Posterior vena cava (tissue), 2 donors: ENCODE results near the gene OSBPL1A. TPM values are rescaled to one million over a fixed set of nuclear protein-coding genes. Genes with fewer than 3 reads are reported as not detected.

ENCODE experiments used
- DNase-seq: peaks from one replicate; pipeline ENCODE4 v3.0.0-alpha.2; 2020; ENCODE audit warnings: low spot score
- intact Hi-C, 2 donors: fragments of 100-400 bp; cut with DNase I; formaldehyde crosslinking; loops; one replicate each; pipeline versions ENCODE4 v1.14.1 to v1.14.2; 2022 to 2023
- total RNA-seq, 2 donors: library from RNA; stranded (reverse); fragmentation: NEBNext Ultra II Directional; extraction: Animal tissue kit (Norgen Biotek cat#: 25700); gene quantifications; one replicate each; pipeline ENCODE4 v1.2.1, GENCODE V29; 2021
- donor health status: DM: yes; HTN: yes; CAD: no.
- donor health status: DM: yes; HTN: yes; CAD: no.

Gene OSBPL1A
- total RNA-seq, 2 donors from 2014 or later = 51.0 to 57.3 TPM

DNA sequence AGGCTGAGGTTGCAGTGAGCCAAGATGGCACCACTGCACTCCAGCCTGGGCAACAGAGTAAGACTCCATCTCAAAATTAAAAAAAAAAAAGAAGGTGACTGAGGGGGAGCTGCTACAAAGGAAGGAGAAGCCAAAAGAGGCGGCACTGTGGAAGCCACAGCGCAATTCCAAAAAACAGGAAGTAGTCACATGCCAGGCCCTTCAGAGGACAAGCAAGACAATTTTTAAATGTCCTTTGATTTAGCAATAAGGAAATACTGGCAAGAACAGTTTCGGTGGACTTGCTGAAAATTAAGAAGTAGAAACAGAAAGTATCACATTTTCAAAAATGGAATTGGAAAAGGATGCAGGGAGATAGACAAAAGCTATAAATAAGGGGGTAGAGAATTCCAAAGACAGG, 122.8 kb downstream of the OSBPL1A start:
- DNase-seq = no peak
- intact Hi-C loops = loop anchor here in 1 of 2 donors (5.0 to 10.0 kb wide), 2 partner anchors 58 to 90 kb away; no protein-coding TSS in a partner anchor

DNA sequence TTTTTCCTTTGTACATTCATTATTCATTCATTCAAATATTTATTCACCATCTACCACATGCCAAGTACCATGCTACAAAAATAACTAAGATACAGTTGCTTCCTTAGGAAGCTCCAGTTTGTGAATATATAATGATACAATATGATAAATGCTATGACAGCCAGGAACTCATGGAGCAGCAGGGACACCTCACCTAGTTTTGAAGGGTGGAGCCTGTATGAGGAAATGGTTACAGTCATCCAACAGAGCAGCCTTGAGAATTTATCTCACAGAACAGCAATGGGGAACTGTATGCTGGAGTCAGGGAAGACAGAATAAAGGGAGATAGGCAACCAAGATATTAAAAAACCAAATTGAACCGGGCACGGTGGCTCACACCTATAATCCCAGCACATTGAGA, 124.0 kb downstream of the OSBPL1A start:
- intact Hi-C loops = loop anchor here in 1 of 2 donors (5.0 to 10.0 kb wide), 2 partner anchors 56 to 89 kb away; no protein-coding TSS in a partner anchor
- no peak for DNase-seq

GRCh38 chr18:24272229-24272525, 125.4 kb downstream of the OSBPL1A start:
- no peak for DNase-seq
- intact Hi-C loops = loop anchor here in 1 of 2 donors (5.0 to 10.0 kb wide), 2 partner anchors 55 to 87 kb away; no protein-coding TSS in a partner anchor

- peak; percentile 93 for DNase-seq
- intact Hi-C loops = loop anchor here in 1 of 2 donors (5.0 to 10.0 kb wide), 2 partner anchors 54 to 87 kb away; no protein-coding TSS in a partner anchor
Observed at GRCh38 chr18:24271381-24272228, 126.0 kb downstream of the OSBPL1A start.

DNA sequence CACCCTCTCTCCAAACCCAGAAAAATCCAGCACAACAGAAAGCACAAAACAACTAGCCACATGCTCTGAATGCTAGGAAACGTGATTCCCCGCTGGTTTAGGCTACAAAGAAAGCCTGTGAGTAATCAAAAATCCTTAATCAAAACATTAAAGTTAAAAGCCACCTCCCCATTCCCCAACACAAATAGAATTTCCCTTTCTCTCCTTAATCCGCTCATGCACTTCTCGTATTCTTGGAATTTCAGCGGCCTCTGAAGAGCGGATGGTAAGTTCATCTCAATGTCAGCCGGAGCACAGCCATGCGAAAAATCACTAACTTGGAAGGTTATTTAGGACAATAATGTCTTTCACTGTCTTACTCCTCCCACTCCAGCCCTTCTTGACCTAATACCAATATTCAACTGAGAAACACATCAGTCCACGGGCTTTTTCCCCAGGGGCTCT, 126.7 kb downstream of the OSBPL1A start:
- intact Hi-C loops = loop anchor here in 1 of 2 donors (5.0 to 10.0 kb wide), 2 partner anchors 54 to 86 kb away; no protein-coding TSS in a partner anchor
- no peak for DNase-seq

DNA sequence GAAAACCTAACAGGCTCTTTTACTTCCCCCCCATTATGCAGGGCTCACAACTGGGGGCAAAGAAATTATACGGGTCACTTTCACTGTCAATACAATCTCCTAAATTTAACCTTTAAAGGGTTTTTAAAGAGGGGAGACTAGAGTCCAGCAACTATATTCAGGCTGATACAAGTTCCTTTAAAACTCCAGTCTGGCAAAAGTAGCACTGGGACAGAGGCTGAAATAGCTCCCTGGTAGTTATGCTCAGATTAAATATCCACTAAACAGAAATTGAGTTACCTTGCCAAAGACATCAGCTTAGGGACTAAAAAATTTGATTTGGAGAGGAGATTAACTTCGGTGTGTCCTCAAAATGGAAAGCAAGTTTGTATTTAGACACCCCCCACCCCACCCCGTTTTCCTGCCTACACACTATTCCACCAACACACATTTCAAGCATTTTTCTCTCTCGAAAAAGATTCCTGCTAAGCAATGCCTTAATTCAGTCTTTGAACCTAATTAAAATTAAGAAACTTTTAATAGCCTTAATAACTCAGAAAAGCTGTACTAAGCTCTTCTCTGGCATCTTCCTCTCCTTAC, 127.2 kb downstream of the OSBPL1A start:
- intact Hi-C loops = loop anchor here in 1 of 2 donors (5.0 to 10.0 kb wide), 2 partner anchors 53 to 86 kb away; no protein-coding TSS in a partner anchor
- no peak for DNase-seq

DNA sequence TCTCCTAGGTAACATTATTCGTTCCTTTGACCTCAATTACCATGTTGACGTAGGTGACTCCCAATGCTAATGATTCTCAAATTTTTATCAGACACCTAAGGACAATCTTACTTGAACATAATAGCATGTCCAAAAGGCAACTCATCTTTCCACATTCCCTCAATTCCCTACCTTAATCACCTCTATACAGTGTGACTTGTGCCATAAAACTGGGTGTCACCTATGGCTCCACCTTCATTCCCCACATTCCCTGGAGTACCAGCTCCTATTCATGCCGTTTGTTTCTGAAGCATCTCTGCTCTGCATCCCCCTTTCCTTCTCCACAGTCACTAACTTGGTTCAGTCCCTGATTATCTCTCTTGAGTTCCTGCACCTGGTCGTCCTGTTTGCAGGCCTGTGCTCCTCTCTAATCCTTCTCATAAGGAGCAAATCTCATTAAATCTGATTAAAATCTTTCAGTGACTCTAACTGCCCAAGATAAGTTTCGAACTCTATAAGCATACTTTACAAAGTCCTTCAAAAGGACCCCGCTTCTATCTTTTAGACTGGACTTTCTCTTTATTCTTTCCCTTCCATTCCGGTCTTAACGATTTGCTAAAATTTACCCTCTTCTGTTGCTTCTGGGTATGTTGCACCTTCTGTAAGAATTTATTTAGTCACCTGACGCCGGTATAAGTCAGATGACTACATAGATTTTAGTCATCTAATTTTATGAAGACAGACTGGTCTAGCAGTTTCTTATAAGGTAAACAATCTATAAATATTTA, 128.7 kb downstream of the OSBPL1A start:
- intact Hi-C loops = no loop called here
- no peak for DNase-seq

- DNase-seq = no peak
- intact Hi-C loops = no loop called here
Observed at GRCh38 chr18:24267878-24268277, 129.7 kb downstream of the OSBPL1A start.

- intact Hi-C loops = no loop called here
- no peak for DNase-seq
Observed at GRCh38 chr18:24266131-24266530, 131.5 kb downstream of the OSBPL1A start.

GRCh38 chr18:24265502-24266064, 132.0 kb downstream of the OSBPL1A start:
- no peak for DNase-seq
- intact Hi-C loops = no loop called here

GRCh38 chr18:24263050-24263449, 134.6 kb downstream of the OSBPL1A start:
- no peak for DNase-seq
- intact Hi-C loops = no loop called here

GRCh38 chr18:24262087-24262486, 135.5 kb downstream of the OSBPL1A start:
- intact Hi-C loops = no loop called here
- DNase-seq = no peak

GRCh38 chr18:24259869-24260641, 137.6 kb downstream of the OSBPL1A start:
- DNase-seq = no peak
- intact Hi-C loops = no loop called here

- intact Hi-C loops = no loop called here
- DNase-seq = no peak
Observed at GRCh38 chr18:24254071-24254470, 143.6 kb downstream of the OSBPL1A start.

- intact Hi-C loops = no loop called here
- no peak for DNase-seq
Observed at GRCh38 chr18:24249716-24250115, 147.9 kb downstream of the OSBPL1A start.

DNA sequence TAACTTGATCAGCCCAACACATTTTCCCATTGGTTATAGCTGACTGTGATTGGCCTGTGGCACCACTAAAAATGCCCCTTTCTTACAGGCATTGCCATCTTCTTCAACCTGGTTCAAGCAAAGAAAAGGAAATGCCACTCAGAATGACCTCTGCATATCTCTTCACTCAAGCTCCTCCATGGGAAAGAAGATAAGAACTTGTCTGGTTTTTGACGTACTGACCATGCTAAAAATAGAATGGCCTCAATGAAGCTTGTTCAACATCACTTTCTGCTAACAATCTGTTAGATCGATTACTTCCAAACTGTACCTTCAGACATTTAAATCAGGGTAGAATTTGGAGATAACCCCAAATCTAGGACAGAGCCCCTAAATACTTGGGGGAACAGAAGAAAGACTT, 149.3 kb downstream of the OSBPL1A start:
- DNase-seq = no peak
- intact Hi-C loops = no loop called here

GRCh38 chr18:24246143-24246542, 151.5 kb downstream of the OSBPL1A start:
- intact Hi-C loops = no loop called here
- no peak for DNase-seq

DNA sequence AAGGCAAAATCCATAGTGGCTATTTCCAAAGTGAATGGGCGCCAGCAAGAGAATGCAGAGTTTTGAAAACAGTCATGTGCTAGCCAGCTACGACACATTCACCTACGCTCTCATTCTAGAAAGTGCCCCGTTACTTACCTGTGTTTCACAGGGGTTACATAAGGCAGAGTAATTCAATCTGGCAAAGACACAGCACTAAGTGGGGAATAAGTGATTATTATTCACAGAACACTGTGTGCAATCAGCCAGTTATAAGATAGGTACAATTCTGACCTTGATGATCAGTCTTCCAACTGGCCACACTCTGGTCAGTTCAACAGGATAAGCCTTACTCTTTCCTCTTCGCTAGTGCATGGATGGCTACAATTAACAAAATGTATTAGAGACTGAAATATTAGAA, 152.9 kb downstream of the OSBPL1A start:
- intact Hi-C loops = no loop called here

GRCh38 chr18:24243677-24244076, 153.9 kb downstream of the OSBPL1A start:
- intact Hi-C loops = no loop called here
- no peak for DNase-seq

More for the DNA sequence above, 152.9 kb downstream of the OSBPL1A start:
- no peak for DNase-seq
